CMK (cell line): ENCODE data around the gene MAT1A.
A peak's percentile ranks its signal among the peaks of the same experiment; 100 is the strongest.
"Not testable (repeated sequence)": the region's sequence is repeated elsewhere in the genome, so short reads cannot be mapped to it uniquely, and the experiment has no call there.

Source experiments
- DNase-seq: peaks from one replicate; pipeline ENCODE4 v3.0.0-alpha.2; 2010; ENCODE audit warnings: low read depth

MAT1A gene

DNA sequence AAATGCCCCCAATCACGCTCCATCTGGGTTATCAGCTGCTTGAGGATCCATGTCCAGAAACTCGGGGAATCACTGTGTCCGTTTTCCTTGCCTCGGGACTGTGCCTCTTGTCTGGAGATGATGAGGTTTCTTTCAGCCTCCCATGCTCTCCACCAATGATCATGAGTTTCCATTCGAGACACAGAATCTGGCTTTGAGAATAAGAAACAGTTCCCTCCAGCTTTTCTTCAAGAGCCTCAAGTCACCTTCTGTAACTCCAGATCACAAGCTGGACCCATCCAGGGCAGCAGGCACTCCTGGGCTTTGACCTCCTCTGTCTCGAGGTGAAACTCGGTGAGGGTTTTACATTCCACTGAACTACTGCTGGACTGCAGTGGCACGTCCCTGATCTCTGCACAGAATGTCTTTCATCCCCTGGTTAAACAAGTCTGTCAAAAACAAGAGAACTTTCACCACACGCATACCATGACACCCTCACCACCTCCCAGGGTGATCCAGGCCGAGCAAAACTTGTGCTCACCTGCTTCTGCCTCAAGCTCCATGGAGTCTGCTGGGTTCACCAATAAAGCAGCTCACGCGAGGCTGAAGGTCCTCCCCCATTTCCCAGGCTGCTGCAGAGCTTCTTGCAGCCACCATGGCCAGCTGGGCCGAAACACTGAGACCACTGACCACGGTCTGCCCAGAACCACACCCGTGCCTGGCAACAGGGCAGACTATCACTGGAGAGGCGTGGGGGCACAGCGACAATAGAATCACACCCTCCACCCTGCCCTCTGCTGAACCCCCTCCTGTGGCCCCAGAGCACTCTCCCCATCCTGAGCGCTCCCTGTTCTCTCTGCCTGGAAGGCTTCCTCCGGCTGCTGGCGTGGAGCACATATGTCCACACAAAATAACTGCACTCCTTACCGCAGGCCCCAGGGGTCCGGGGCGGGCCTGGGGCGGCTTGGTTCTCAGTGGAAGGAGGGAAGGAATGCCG is 25.1 kb downstream of the MAT1A start:
- no peak for DNase-seq

GRCh38 chr10:80261316-80262030 is 28.0 kb downstream of the MAT1A start:
- DNase-seq = no peak

DNA sequence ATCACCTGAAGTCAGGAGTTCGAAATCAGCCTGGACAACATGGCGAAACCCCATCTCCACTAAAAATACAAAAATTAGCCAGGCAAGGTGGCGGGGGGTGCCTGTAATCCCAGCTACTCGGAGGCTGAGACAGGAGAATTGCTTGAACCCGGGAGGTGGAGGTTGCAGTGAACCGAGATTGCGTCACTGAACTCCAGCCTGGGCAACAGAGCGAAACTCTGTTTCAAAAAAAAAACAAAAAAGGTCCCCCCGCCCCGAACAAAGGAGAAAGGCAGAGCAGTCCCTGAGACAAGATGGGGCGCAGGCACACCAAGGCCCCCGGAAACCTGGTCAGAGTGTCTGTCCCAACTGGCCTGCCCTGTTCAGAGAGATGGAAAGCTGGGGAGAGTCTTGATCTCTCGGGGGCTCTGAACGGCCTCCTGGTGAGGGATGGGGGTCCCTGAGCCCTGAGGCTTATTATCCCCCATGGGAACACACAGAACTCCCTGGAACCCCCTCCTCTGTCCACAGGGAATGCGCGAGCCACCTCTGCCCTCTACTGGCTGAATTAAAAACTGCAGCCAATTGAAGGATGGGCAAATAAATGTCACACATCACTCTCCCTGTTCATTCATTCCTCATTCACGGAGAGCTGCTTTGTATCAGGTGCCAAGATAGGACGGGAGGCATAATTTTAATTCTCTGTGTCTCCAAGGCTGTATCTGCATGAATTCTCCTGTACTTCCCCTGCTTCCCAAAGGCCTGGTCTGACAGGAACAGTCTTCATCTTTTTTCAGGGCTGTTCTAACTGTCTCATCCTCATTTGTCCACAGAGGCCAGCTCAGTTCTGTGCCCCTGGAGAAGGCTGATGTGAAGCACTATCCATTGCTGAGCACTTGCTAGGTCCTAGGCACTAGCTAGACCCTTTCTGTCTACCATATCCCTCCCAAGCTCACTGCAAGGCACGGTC is 28.9 kb downstream of the MAT1A start:
- peak; percentile 18 for DNase-seq

DNA sequence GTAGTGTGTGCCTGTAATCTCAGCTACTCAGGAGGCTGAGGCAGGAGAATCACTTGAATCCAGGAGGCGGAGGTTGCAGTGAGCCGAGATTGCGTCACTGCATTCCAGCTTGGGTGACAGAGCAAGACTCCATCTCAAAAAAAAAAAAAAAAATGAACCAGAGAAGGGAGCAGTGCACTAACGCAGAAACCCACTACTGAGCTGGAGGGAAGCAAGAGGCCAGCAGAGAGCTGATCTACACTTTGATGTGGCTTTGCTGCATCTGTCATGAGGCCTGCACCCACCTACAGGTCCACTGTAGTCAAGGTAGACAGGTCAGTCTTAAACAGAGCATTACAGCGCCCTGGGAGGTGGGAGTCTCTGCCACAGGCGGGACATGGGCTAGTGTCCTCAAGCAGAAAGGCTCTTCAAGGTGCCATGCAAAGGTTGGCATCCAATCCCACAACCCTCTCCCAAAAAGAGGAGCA is 30.0 kb downstream of the MAT1A start:
- no peak for DNase-seq

DNA sequence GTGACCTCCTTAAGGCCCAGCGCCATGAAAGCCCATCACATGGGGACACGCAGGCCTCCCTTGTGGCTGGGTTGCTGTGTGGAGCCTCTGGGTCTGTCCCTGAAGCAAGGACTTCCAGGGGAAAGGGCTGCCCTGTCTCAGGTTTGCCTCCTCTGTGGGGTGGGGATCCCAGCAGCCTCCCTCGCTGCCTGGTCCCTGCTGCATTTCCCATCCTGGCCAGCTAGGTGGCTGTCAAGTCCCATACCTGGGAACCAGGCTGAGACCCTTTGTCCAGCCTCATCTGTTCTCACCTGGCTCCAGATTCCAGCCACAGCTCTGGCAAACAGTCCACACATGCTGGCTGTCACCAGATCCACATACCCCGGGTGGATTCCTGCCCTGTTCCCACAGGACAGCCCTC is 32.7 kb downstream of the MAT1A start:
- DNase-seq = not testable (repeated sequence)

GRCh38 chr10:80254726-80255125 is 34.7 kb downstream of the MAT1A start:
- not testable (repeated sequence) for DNase-seq

DNA sequence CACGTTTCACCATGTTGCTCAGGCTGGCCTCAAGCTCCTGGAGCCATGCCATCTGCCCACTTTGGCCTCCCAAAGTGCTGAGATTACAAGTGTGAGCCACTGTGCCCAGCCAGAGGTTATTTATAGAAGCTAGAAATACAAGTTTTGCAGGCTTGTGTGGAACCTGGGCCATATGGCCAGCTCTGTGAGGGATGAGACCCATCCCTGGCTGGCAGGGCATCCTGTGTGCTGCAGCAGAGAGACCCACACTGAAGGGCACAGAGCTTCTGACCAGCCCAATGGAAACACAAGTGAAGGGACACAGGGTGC is 35.5 kb downstream of the MAT1A start:
- DNase-seq = not testable (repeated sequence)

DNA sequence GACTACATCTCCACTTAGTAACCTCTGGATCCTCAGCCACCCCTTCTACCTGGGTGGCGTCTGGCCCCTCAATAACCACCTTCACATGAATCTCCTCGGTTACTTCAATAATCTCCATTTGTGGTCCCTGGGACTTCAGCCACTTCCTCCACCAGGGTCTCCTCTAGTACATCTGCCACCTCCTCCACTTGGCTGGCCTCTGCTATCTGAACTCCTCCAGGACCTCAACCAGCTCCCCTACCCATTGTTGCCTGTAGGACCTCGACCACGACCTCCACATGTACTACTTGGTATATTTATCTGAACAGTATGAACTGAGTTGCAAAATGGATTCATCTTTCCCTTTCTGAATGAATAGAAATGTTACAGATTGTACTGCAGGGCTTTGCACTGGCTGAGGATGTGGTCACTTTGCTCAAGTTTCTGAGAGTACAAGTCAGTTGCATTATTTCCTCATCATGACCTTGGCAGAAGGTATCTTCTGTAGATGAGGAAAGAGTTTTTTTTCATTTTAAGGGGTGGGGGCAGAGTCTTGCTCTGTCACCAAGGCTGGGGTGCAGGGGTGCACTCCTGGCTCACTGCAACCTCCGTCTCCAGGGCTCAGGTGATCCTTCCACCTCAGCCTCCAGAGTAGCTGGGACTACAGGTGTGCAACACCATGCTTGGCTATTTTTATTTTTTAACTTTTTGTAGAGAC is 36.0 kb downstream of the MAT1A start:
- DNase-seq = no peak

DNA sequence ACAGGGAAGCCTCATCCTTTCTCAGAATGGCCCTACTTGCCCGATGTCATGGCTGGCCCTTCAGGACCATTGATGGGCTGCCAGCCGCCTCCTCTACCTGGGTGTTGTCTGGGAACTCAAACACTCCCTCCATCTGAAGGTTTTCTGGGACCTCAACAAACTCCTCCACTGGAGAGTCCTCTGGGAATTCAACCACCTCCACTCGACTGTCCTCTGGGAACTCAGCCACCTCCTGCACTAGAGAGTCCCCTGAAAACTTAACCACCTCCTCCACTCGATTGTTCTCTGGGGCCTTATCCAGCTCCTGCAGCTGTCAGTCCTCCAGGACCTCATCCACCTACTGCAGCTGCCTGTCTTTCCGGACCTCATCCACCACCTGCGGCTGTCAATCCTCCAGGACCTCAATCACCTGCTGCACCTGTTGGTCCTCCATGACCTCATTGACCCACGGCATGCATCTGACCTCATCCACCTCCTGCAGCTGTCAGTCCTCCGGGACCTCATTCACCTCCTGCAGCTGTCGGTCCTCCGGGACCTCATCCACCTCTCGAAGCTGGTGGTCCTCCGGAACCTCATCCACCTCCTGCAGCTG is 37.1 kb downstream of the MAT1A start:
- DNase-seq = no peak

GRCh38 chr10:80251703-80252280 is 37.7 kb downstream of the MAT1A start:
- not testable (repeated sequence) for DNase-seq

- DNase-seq = not testable (repeated sequence)
These were observed 39.1 kb downstream of the MAT1A start for GRCh38 chr10:80250399-80250798.

- DNase-seq = not testable (repeated sequence)
These were observed 39.6 kb downstream of the MAT1A start for GRCh38 chr10:80249906-80250305.

- not testable (repeated sequence) for DNase-seq
These were observed 41.8 kb downstream of the MAT1A start for GRCh38 chr10:80247611-80248010.

DNA sequence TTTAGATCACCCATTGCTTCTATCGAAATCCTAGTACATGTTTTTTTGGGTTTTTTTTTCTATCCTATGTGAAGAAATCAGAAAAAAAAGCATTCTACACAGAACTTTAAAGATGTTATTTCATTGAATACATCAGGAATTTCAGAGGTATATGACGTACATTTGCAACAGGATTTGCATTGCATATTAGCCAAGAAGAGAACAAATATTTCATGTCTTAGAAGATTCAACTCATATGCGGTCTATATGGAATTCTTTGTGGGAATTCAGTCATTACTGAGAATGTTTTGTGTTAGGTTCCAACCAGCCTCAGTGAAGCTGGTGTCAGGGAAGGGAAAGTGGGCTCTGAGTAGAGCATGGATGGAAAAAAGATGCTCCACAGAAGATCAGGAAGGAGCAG is 45.1 kb downstream of the MAT1A start:
- DNase-seq = not testable (repeated sequence)

DNA sequence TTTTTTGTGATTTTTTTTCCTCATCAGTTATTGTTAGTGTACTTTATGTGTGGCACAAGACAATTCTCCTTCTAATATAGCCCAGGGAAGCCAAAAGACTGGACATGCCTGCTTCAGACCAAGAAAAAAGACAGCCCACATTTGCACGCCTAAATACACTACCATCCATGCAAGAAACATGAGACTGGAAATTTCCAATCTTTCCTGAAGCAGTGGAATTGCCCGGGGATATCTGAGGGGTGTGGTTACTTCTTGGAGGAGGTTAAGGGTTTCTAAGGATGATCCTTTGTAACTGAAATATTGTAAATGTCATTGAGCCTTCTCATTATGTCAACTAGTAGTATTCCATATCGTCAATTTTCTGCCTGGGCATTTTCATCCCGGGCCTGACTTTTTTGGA is 47.1 kb downstream of the MAT1A start:
- DNase-seq = not testable (repeated sequence)

- DNase-seq = not testable (repeated sequence)
These were observed 53.0 kb downstream of the MAT1A start for GRCh38 chr10:80236457-80236856.

DNA sequence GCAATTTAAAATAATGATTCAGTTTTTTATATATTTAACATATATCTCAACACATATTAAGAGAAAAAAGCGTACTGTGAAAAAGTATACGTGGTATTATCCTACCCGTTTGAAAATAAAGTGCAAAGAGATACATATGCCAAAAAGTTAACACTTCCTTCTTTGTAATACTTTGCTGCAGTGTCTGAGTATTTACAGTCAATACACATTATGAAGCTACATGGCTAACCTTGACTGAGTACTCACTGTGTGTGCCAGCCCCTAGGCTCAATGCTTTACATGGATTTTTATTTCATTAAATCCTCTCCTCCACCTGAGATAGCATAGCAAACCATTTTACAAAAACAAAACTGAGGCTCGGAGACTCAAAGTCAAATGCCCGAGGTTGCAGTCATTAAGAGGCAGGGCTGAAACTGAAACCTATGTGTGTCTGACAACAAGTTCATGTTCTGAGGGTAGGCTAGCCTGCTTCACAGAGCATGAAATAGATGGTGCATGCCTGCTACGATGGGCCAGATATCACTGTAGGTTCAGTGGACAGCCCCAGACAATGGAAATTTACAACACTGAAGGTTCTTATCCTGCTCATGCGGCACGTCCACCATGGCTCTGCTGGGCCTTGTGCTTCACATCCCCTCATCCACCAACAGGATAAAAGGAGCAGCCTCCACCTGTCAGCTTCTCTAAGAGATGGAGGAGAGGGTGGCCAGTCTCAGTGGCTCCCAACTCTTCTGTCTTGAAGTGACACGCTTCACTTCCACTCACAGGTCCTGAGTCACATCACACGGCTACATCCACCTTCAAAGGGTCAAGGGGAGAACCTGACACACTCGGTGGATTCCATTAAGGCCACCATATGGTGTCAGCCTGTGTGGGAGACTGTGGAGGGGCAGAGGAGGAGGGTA is 54.9 kb downstream of the MAT1A start:
- DNase-seq = not testable (repeated sequence)

GRCh38 chr10:80233871-80234270 is 55.6 kb downstream of the MAT1A start:
- not testable (repeated sequence) for DNase-seq

- not testable (repeated sequence) for DNase-seq
These were observed 62.7 kb downstream of the MAT1A start for GRCh38 chr10:80226723-80227122.
